ENCODE data around the gene KRT71. TPM values are rescaled to one million over a fixed set of nuclear protein-coding genes. Genes with fewer than 3 reads are reported as not detected.

Gene KRT71
- total RNA-seq, 2 experiments from 2014 or later, result not detected

DNA sequence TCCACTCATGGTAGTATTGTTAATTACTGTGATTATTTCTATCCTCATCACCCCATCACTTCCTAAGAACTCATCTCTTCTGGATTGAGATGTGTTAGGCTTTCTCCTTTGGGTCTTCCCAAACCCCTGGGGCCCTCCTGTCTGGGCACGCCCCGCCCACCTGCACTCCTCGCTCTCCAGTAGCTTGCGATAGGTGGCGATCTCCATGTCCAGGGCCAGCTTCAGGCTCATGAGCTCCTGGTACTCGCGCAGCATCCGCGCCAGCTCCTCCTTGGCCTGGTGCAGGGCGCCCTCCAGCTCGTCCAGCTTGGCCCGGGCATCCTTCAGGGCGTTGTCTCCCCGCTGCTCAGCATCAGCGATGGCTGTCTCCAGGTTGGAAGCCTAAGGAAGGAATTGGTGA is 6.8 kb downstream of the KRT71 start:
- POLR2A ChIA-PET, result no interaction called here
- Histone ChIP-seq H3K4me1 (ENCODE audit: insufficient read depth, low read length) (no peaks in the 10 kb centered on the region), H3K9me3 (ENCODE audit: control insufficient read depth in 1 of 2, insufficient read depth in 1 of 2, low read length in 2 of 2) (no peaks in the 10 kb centered on the region), H3K27me3 (ENCODE audit: control insufficient read depth in 1 of 2, insufficient read depth in 2 of 2, low read length in 2 of 2) (peaks cover 0 to 3% of the 10 kb centered on the region in 2 experiments), H3K4me3 (ENCODE audit: low read length) (no peak overlapping the region), H3K36me3 (ENCODE audit: insufficient read depth, low read length) (no peaks in the 10 kb centered on the region), H3K27ac (ENCODE audit: low read depth in 1 of 2, low read length in 2 of 2) (no peak overlapping the region)
- Mint-ChIP-seq H3K4me3 (no peak overlapping the region), H3K27me3 (no peaks in the 10 kb centered on the region), H3K27ac (no peak overlapping the region), H3K4me1 (ENCODE audit: low read depth) (no peaks in the 10 kb centered on the region), H3K36me3 (ENCODE audit: low read depth) (no peaks in the 10 kb centered on the region), H3K9me3 (no peaks in the 10 kb centered on the region)
- intact Hi-C loops (cut with DNase I, micrococcal nuclease), result no loop called here
- CTCF ChIA-PET, result no interaction called here
- TF ChIP-seq, protein P1, sequence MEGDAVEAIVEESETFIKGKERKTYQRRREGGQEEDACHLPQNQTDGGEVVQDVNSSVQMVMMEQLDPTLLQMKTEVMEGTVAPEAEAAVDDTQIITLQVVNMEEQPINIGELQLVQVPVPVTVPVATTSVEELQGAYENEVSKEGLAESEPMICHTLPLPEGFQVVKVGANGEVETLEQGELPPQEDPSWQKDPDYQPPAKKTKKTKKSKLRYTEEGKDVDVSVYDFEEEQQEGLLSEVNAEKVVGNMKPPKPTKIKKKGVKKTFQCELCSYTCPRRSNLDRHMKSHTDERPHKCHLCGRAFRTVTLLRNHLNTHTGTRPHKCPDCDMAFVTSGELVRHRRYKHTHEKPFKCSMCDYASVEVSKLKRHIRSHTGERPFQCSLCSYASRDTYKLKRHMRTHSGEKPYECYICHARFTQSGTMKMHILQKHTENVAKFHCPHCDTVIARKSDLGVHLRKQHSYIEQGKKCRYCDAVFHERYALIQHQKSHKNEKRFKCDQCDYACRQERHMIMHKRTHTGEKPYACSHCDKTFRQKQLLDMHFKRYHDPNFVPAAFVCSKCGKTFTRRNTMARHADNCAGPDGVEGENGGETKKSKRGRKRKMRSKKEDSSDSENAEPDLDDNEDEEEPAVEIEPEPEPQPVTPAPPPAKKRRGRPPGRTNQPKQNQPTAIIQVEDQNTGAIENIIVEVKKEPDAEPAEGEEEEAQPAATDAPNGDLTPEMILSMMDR (IDR thresholded peaks at IDR 0.05), result no peak
- DNase-seq, result no peak
- ATAC-seq (ENCODE audit: poor library complexity), result no peak

DNA sequence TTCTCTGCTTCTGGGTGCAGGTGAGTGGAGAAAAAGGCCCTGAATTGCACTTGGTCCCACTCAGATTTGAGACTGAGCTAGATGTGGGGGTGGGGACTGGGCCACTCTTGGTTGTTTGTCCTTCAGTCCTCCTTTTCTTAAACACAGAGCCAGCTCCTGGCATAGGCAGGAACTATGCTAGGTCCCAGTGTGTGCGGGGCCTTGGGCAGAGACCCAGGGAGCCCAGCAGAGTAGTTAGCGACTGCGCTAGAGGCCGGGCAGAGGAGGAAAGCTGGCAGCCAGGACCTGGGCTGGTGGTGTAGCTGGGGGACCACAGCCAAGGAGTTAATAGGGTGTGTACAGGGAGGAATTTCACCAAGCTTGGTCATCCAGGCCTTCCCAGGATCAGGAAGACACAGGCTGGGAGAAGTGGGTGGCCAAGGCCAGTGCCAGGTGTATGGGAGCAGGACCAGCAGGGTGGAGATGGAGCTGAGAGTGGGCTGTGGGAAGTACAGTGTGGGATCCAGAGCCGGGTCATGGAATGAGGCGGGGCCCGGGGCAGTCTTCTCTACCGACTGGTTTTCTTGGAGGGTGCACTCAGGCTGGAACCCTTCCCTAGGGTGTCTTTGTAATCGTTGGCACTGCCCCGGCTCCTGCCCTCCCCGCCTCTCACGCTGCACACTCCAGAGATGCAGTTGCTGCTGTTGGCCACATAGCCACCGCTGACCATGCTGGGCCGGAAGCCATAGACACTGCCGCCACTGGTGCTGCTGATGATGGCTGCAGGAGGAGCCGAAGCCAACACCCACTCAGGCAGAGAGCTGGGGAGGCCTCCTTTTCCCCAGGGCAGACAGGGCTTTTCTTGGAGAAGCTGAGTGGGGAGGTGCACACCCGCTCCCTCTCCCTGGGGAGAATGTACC is 8.7 kb downstream of the KRT71 start:
- Histone ChIP-seq H3K27ac (ENCODE audit: low read depth in 1 of 2, low read length in 2 of 2) (no peak overlapping the region), H3K4me3 (ENCODE audit: low read length) (no peak overlapping the region), H3K36me3 (ENCODE audit: insufficient read depth, low read length) (no peaks in the 10 kb centered on the region), H3K4me1 (ENCODE audit: insufficient read depth, low read length) (no peaks in the 10 kb centered on the region), H3K27me3 (ENCODE audit: control insufficient read depth in 1 of 2, insufficient read depth in 2 of 2, low read length in 2 of 2) (peaks cover 0 to 3% of the 10 kb centered on the region in 2 experiments), H3K9me3 (ENCODE audit: control insufficient read depth in 1 of 2, insufficient read depth in 1 of 2, low read length in 2 of 2) (no peaks in the 10 kb centered on the region)
- no peaks in the 10 kb centered on the region for H3K9me3 Mint-ChIP-seq
- intact Hi-C loops (cut with DNase I, micrococcal nuclease), result no loop called here
- no peaks in the 10 kb centered on the region for H3K27me3 Mint-ChIP-seq
- ATAC-seq (ENCODE audit: poor library complexity), result no peak
- no peaks in the 10 kb centered on the region for H3K4me1 Mint-ChIP-seq (ENCODE audit: low read depth)
- TF ChIP-seq, protein P1 (IDR thresholded peaks at IDR 0.05), result no peak
- no peak for DNase-seq
- H3K27ac Mint-ChIP-seq, result no peak overlapping the region
- ChIA-PET POLR2A (no interaction called here), CTCF (no interaction called here)
- H3K4me3 Mint-ChIP-seq, result no peak overlapping the region
- H3K36me3 Mint-ChIP-seq (ENCODE audit: low read depth), result no peaks in the 10 kb centered on the region

GRCh38 chr12:52542785-52543318 is 10.1 kb downstream of the KRT71 start:
- TF ChIP-seq, protein P1 (IDR thresholded peaks at IDR 0.05), result no peak
- Mint-ChIP-seq H3K36me3 (ENCODE audit: low read depth) (no peaks in the 10 kb centered on the region), H3K9me3 (no peaks in the 10 kb centered on the region), H3K27ac (no peak overlapping the region), H3K4me1 (ENCODE audit: low read depth) (no peaks in the 10 kb centered on the region), H3K4me3 (no peak overlapping the region), H3K27me3 (no peaks in the 10 kb centered on the region)
- ChIA-PET CTCF (no interaction called here), POLR2A (no interaction called here)
- intact Hi-C loops (cut with DNase I, micrococcal nuclease), result loop anchor here in 1 of 2 experiments (1.0 kb wide), 1 partner anchor 336 kb away; no protein-coding TSS in a partner anchor
- H3K36me3 ChIP-seq (ENCODE audit: insufficient read depth, low read length), result no peaks in the 10 kb centered on the region
- peaks cover 0 to 3% of the 10 kb centered on the region in 2 experiments for H3K27me3 ChIP-seq (ENCODE audit: control insufficient read depth in 1 of 2, insufficient read depth in 2 of 2, low read length in 2 of 2)
- no peak overlapping the region for H3K4me3 ChIP-seq (ENCODE audit: low read length)
- ATAC-seq (ENCODE audit: poor library complexity) (no peak), DNase-seq (no peak)
- no peak overlapping the region for H3K27ac ChIP-seq (ENCODE audit: low read depth in 1 of 2, low read length in 2 of 2)
- no peaks in the 10 kb centered on the region for H3K9me3 ChIP-seq (ENCODE audit: control insufficient read depth in 1 of 2, insufficient read depth in 1 of 2, low read length in 2 of 2)
- no peaks in the 10 kb centered on the region for H3K4me1 ChIP-seq (ENCODE audit: insufficient read depth, low read length)

Data from CD4-positive, alpha-beta T cell (primary cell).